BJ (cell line): Measurements from ENCODE around the gene SULF2. TPM values are rescaled to one million over a fixed set of nuclear protein-coding genes. Genes with fewer than 3 reads are reported as not detected.
A peak's percentile ranks its signal among the peaks of the same experiment; 100 is the strongest.

Experiments
- CTCF ChIA-PET: fragments of 350-600 bp; formaldehyde crosslinking; extraction: SDS; loops from one replicate; lab custom pipeline; 2021; ENCODE audit warnings: antibody characterized with exemption, inconsistent platforms; lab: Yijun Ruan, JAX
- POLR2A ChIA-PET: fragments of 300-600 bp; sonication (Branson Sonifier 250); formaldehyde crosslinking; extraction: SDS; loops from one replicate; lab custom pipeline; 2021; ENCODE audit warnings: antibody characterized with exemption; lab: Charles Lee
- DNase-seq: peaks from one replicate; pipeline ENCODE4 v3.0.0-alpha.2; 2011; ENCODE audit warnings: low read depth
- H3K27me3 ChIP-seq: 2 replicates; pipeline ENCODE4 v1.6.0; 2011; ENCODE audit warnings: low read length; ENCODE audit not compliant: control insufficient read depth, insufficient read depth
- H3K36me3 ChIP-seq: 2 replicates; pipeline ENCODE4 v1.5.1; 2011; ENCODE audit warnings: low read length; ENCODE audit not compliant: control insufficient read depth, insufficient read depth
- H3K4me3 ChIP-seq: 2 replicates; pipeline ENCODE4 v1.5.1; 2011; ENCODE audit warnings: low read depth, mild to moderate bottlenecking, control low read depth, low read length
- polyA plus RNA-seq: library from polyadenylated mRNA; depleted of rRNA; stranded (reverse); fragments of >200 nt; gene quantifications from 2 replicates; pipeline ENCODE4 v1.2.3, GENCODE V29; 2011
- TF ChIP-seq, protein P1 (sequence below): IDR thresholded peaks from 2 replicates; pipeline ENCODE4 v1.5.1; 2011; ENCODE audit warnings: low read depth, mild to moderate bottlenecking, control low read depth, inconsistent platforms, low read length, moderate library complexity; ENCODE audit not compliant: insufficient read depth

Gene SULF2
- polyA plus RNA-seq, 1 experiment: 13.2 TPM

DNA sequence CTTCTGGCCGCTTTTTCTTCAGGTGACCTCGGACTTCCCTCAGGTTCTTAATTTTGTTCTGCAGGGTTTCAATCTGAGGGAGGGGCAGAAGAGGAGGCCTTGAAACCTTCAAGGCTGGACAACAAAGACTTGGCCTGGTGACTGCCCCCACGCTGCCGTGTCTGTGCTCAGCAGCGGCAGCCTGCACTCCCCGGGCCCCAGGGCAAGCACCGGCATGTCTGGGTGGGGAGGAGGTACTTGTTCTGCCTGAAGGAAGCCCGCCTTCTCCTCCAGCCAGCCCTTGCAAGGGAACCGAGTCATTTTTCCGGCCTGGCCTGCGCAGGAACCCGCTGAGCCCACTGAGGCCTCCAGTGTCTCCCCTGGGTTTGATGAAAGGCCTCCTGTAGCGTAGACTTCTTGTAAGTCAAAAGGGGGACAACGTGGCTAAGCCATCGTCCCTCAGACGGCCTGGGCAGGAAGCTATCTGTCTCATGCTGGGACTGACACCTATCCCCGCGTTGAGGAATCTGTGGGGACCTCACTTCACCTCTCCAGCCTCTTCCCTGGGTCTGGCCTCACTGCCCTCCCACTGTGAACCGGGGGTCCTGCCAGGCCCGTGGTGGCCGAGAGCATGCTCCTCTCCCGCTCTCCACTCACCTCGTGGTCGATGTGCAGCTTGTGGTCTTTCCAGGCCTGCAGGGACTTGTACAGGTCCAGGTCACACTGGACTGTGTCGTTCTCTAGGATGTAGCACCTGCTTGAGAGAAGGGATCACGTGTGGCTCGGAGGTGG lies 119.9 kb downstream of the SULF2 start:
- CTCF ChIA-PET: interaction anchor here (1.6 to 8.4 kb wide), 7 partner anchors 11 to 959 kb away, joined by 3 to 163 read pairs (median 16); partner anchors contain the start of gene SULF2
- Histone ChIP-seq H3K36me3 (peaks cover 11% of the 10 kb centered on the region), H3K4me3 (no peak overlapping the region), H3K27me3 (no peaks in the 10 kb centered on the region)
- TF ChIP-seq, protein P1, sequence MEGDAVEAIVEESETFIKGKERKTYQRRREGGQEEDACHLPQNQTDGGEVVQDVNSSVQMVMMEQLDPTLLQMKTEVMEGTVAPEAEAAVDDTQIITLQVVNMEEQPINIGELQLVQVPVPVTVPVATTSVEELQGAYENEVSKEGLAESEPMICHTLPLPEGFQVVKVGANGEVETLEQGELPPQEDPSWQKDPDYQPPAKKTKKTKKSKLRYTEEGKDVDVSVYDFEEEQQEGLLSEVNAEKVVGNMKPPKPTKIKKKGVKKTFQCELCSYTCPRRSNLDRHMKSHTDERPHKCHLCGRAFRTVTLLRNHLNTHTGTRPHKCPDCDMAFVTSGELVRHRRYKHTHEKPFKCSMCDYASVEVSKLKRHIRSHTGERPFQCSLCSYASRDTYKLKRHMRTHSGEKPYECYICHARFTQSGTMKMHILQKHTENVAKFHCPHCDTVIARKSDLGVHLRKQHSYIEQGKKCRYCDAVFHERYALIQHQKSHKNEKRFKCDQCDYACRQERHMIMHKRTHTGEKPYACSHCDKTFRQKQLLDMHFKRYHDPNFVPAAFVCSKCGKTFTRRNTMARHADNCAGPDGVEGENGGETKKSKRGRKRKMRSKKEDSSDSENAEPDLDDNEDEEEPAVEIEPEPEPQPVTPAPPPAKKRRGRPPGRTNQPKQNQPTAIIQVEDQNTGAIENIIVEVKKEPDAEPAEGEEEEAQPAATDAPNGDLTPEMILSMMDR: no peak
- POLR2A ChIA-PET: no interaction called here
- DNase-seq: no peak

GRCh38 chr20:47664744-47665143 lies 120.5 kb downstream of the SULF2 start:
- H3K36me3 ChIP-seq: peaks cover 11% of the 10 kb centered on the region
- TF ChIP-seq, protein P1: no peak
- no peaks in the 10 kb centered on the region for H3K27me3 ChIP-seq
- no peak for DNase-seq
- H3K4me3 ChIP-seq: no peak overlapping the region
- CTCF ChIA-PET: interaction anchor here (0.7 to 8.4 kb wide), 17 partner anchors 7 to 964 kb away, joined by 3 to 163 read pairs (median 9); partner anchors contain the start of gene SULF2
- POLR2A ChIA-PET: no interaction called here

GRCh38 chr20:47664068-47664437 lies 121.2 kb downstream of the SULF2 start:
- ChIA-PET POLR2A (no interaction called here), CTCF (interaction anchor here (0.7 to 8.4 kb wide), 28 partner anchors 8 to 977 kb away, joined by 3 to 163 read pairs (median 5); partner anchors contain the start of gene SULF2)
- H3K4me3 ChIP-seq: no peak overlapping the region
- no peaks in the 10 kb centered on the region for H3K27me3 ChIP-seq
- TF ChIP-seq, protein P1: no peak
- DNase-seq: no peak
- H3K36me3 ChIP-seq: peaks cover 11% of the 10 kb centered on the region

- TF ChIP-seq, protein P1: peak; percentile 96
- Histone ChIP-seq H3K27me3 (no peaks in the 10 kb centered on the region), H3K4me3 (no peak overlapping the region), H3K36me3 (peaks cover 11% of the 10 kb centered on the region)
- DNase-seq: no peak
- POLR2A ChIA-PET: no interaction called here
- CTCF ChIA-PET: interaction anchor here (0.5 to 8.4 kb wide), 28 partner anchors 8 to 978 kb away, joined by 3 to 163 read pairs (median 5); partner anchors contain the start of gene SULF2
Observed at GRCh38 chr20:47663354-47664067, 121.8 kb downstream of the SULF2 start.
